OCI-LY1 (cell line): ENCODE results near the gene KLK11.

Experiments used
- EZH2 ChIP-seq: fragments of 200-600 bp; sonication (generic), shearing (Covaris generic); IDR thresholded peaks from 2 replicates; pipeline ENCODE4 v1.8.0; 2017; ENCODE audit warnings: borderline replicate concordance, mixed run types, mild to moderate bottlenecking, antibody characterized with exemption, low read length, moderate library complexity, mixed read lengths
- TF ChIP-seq, protein P1 (sequence below): fragments of 200-600 bp; sonication (generic), shearing (Covaris generic); IDR thresholded peaks from 2 replicates; pipeline ENCODE4 v1.5.1; 2017; ENCODE audit warnings: mild to moderate bottlenecking, antibody characterized with exemption, low read length, moderate library complexity, mixed read lengths

DNA sequence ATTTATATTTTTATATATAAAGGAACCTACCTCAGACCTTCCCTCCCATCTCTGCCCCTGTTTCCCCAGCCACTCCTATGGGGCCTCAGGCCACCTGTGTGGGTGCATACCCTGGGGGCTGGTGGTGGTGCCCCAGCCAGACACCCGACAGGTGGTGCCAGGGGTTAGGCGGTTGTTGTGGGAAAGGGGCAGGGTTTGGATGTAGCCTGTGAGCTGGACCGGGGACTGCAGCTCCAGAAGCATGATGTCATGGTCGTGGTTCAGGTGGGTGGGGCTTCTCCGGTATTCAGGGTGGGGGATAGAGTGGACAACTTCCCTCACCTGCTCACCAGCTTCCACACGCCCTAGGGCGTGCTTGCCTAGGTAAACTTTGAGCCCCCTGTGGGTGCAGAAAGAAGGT lies 33.3 kb upstream of the KLK11 start:
- TF ChIP-seq, protein P1, sequence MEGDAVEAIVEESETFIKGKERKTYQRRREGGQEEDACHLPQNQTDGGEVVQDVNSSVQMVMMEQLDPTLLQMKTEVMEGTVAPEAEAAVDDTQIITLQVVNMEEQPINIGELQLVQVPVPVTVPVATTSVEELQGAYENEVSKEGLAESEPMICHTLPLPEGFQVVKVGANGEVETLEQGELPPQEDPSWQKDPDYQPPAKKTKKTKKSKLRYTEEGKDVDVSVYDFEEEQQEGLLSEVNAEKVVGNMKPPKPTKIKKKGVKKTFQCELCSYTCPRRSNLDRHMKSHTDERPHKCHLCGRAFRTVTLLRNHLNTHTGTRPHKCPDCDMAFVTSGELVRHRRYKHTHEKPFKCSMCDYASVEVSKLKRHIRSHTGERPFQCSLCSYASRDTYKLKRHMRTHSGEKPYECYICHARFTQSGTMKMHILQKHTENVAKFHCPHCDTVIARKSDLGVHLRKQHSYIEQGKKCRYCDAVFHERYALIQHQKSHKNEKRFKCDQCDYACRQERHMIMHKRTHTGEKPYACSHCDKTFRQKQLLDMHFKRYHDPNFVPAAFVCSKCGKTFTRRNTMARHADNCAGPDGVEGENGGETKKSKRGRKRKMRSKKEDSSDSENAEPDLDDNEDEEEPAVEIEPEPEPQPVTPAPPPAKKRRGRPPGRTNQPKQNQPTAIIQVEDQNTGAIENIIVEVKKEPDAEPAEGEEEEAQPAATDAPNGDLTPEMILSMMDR: no peak
- TF ChIP-seq EZH2: no peak
